ENCODE results near the gene STARD3NL. TPM values are rescaled to one million over a fixed set of nuclear protein-coding genes. Genes with fewer than 3 reads are reported as not detected.
"Not testable (repeated sequence)": the region's sequence is repeated elsewhere in the genome, so short reads cannot be mapped to it uniquely, and the experiment has no call there.

The STARD3NL gene
- total and polyA plus RNA-seq, 2 of the 4 experiments (the other 2 are of a cell fraction), result 51.6 to 69.7 TPM

DNA sequence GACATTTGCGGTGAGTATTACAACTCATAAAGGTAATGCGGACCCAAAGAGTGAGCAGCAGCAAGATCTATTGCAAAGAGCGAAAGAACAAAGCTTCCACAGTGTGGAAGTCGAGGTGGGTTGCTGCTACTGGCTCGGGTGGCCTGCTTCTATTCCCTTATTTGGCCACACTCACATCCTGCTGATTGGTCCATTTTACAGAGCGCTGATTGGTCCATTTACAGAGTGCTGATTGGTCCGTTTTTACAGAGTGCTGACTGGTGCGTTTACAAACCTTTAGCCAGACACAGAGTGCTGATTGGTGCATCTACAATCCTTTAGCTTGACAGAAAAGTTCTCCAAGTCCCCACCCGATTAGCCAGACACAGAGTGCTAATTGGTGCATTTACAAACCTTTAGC, 2.5 kb upstream of the STARD3NL start:
- H3K36me3 ChIP-seq (ENCODE audit: control insufficient read depth, insufficient read depth, low read length); H3K14ac ChIP-seq (replicated peaks; ENCODE audit: low read depth, low read length); H3K4me1 ChIP-seq (ENCODE audit: control insufficient read depth, insufficient read depth, low read length); H3K4me2 ChIP-seq (ENCODE audit: low read depth, low read length); ATAC-seq (ENCODE audit: low read depth); H4K8ac ChIP-seq (ENCODE audit: low read depth in 2 of 2, low read length in 2 of 2); H3K18ac ChIP-seq (ENCODE audit: low read depth, low read length); H2BK5ac ChIP-seq (ENCODE audit: low read depth, low read length, poor library complexity, severe bottlenecking); H2BK15ac ChIP-seq (ENCODE audit: low read depth, low read length); dilution Hi-C loops (cut with HindIII; ENCODE audit: low sequenced_read_pairs, unreplicated experiment); H3K9me3 ChIP-seq (ENCODE audit: control insufficient read depth, insufficient read depth, low read length); H4K20me1 ChIP-seq (ENCODE audit: insufficient read depth, low read length); H2BK120ac ChIP-seq (ENCODE audit: low read depth, low read length); H4K5ac ChIP-seq (ENCODE audit: low read depth, low read length); H3K4ac ChIP-seq (ENCODE audit: low read depth, low read length); H2AFZ ChIP-seq (replicated peaks; ENCODE audit: low read length, poor library complexity); H3K23ac ChIP-seq (ENCODE audit: low read depth, low read length); H3K56ac ChIP-seq (ENCODE audit: extremely low read depth, insufficient read depth, low read length); H2AK5ac ChIP-seq (ENCODE audit: low read depth, low read length); H3K27ac ChIP-seq (ENCODE audit: insufficient read depth, low read length); H3K9ac ChIP-seq (ENCODE audit: low read depth, low read length); CTCF ChIA-PET; DNase-seq; H3K27me3 ChIP-seq (ENCODE audit: control insufficient read depth, insufficient read depth, low read length); in situ Hi-C loops (cut with MboI; ENCODE audit: low sequenced_read_pairs); H3K9me1 ChIP-seq (ENCODE audit: insufficient read depth, low read length); H2AK9ac ChIP-seq (replicated peaks; ENCODE audit: low read depth, low read length, poor library complexity); H2BK20ac ChIP-seq (ENCODE audit: low read depth, low read length); BruUV-seq (replicated peaks); H4K91ac ChIP-seq (ENCODE audit: insufficient read depth, low read depth, low read length); POLR2A ChIA-PET (ENCODE audit: unreplicated experiment); H3K4me3 ChIP-seq (ENCODE audit: insufficient read depth, low read depth, low read length): not testable (repeated sequence)
- 83% methylated on average over 2 of the region's 9 CpGs; no CpG with 5 or more reads in 1 of the 2 experiments for WGBS, 2 experiments (ENCODE audit: extremely low coverage in 2 of 2, insufficient read length in 1 of 2)
- TF ChIP-seq MAFK (IDR thresholded peaks at IDR 0.05; ENCODE audit: low read depth, low read length), result peak; percentile 9; the same call in 1 of the 2 replicates
- H3K79me1 ChIP-seq (ENCODE audit: low read depth in 1 of 2, low read length in 2 of 2), result peaks cover 9 to 15% of the 10 kb centered on the region in 2 experiments
- intact Hi-C loops (cut with micrococcal nuclease), result loop anchor here (10.0 kb wide), 1 partner anchor 1521 kb away; no protein-coding TSS in a partner anchor

Measured in IMR-90 (cell line).